GM12892 (cell line): ENCODE results near the gene FAM120AOS.

Experiments used
- POLR2A ChIP-seq: IDR thresholded peaks from 2 replicates; pipeline ENCODE4 v1.6.1; 2011; ENCODE audit warnings: low read depth, low read length, control low read depth
- TAF1 ChIP-seq: IDR thresholded peaks from 2 replicates; pipeline ENCODE4 v1.6.1; 2011; ENCODE audit warnings: low read depth, mild to moderate bottlenecking, control low read depth, low read length, borderline replicate concordance

DNA sequence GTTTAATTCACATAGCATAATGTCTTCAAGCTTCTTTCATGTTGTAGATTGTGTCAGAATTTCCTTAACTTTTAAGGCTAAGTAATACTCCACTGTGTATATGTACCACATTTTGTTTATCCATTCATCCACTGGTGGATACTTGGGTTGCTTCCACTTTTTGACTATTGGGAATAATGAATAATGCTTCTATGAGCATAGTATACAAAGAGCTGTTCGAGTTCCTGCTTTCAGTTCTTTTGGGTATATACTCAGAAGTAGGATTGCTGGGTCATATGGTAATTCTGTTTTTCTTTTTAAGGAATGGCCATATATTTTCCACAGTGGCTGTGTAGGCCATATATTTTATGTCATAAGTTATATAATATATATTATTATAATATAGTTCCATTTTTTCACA, 3.6 kb upstream of the FAM120AOS start:
- TF ChIP-seq TAF1: no peak
- no peak for TF ChIP-seq POLR2A
